GM13976 (cell line): Measurements from ENCODE around the gene LCN12.

ENCODE experiments used
- DNase-seq: peaks from one replicate; pipeline ENCODE4 v3.0.0; 2012; ENCODE audit warnings: low spot score
- CTCF ChIP-seq: IDR thresholded peaks from 2 replicates; pipeline ENCODE4 v1.5.1; 2012; ENCODE audit warnings: borderline replicate concordance, mild to moderate bottlenecking; ENCODE audit not compliant: insufficient read depth; ENCODE audit errors: extremely low read depth, missing control alignments, control extremely low read depth
- in situ Hi-C: fragments of 300-500 bp; cut with MboI; formaldehyde crosslinking; loops from one replicate; pipeline ENCODE4 v1.12.0; 2022; ENCODE audit warnings: low sequenced_read_pairs, mixed read lengths, inconsistent platforms; ENCODE audit not compliant: unreplicated experiment

LCN12 gene

GRCh38 chr9:136985853-136986252 is 33.8 kb downstream of the LCN12 start:
- no peak for DNase-seq
- in situ Hi-C loops, result no loop called here
- no peak for TF ChIP-seq CTCF

- no peak for DNase-seq
- in situ Hi-C loops, result no loop called here
- TF ChIP-seq CTCF, result no peak
Measured at GRCh38 chr9:136988872-136989271, 36.8 kb downstream of the LCN12 start.

- no peak for DNase-seq
- in situ Hi-C loops, result no loop called here
- TF ChIP-seq CTCF, result no peak
Measured at GRCh38 chr9:136990242-136990911, 38.3 kb downstream of the LCN12 start.

GRCh38 chr9:136991993-136992818 is 40.1 kb downstream of the LCN12 start, which contains the start of gene PAXX:
Gene PAXX (plus strand): TSS chr9:136992422. CDS start chr9:136992444, 22 bp downstream.
- no peak for TF ChIP-seq CTCF
- peak; percentile 100 for DNase-seq
- in situ Hi-C loops, result no loop called here

GRCh38 chr9:136992819-136993369 is 40.8 kb downstream of the LCN12 start:
- DNase-seq, result no peak
- in situ Hi-C loops, result no loop called here
- no peak for TF ChIP-seq CTCF

- no peak for TF ChIP-seq CTCF
- in situ Hi-C loops, result no loop called here
- no peak for DNase-seq
Measured at GRCh38 chr9:136994180-136994887, 42.3 kb downstream of the LCN12 start.
